Measurements from ENCODE around the gene IRF2. TPM values are rescaled to one million over a fixed set of nuclear protein-coding genes. Genes with fewer than 3 reads are reported as not detected.

IRF2 gene
- total RNA-seq, 4 donors from 2014 or later = 32.3 to 50.1 (median 36.4) TPM

DNA sequence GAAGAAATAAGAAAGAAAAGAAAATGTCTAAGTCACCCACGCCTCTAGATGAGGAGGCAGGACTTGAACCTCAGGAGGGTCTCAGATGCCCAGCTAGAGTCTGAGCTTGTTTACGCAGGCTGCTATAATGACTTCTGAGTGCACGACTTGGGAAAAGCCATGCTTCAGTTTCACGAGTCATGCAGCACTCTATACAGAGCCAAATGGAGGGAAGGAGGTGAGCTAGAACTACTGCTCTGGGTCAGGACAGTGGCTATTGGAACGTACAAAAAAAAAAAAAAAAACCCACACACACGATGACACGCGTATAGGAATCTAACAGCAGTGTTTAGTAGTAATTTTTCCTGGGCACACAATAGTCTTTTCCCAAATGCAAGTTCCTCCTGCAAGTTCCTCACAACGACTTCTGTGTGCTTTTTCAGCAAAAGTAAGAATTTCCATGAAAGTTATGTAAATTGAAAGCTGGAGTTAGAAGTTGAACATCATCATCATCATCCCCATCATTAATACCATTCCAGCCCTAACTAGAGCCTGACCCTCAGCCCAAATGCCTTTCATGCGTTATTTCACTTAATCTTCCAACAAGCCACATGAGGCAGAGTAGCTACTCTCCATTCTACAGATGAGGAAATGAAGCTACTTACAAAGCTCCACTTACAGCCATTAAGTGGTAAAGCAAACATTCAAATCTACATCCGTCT, 36.6 kb downstream of the IRF2 start:
- DNase-seq (ENCODE audit: extremely low spot score) = no peak
- Histone ChIP-seq H3K36me3 (no peaks in the 10 kb centered on the region), H3K27ac (replicated peaks in 1 of 4) (no peak overlapping the region), H3K4me3 (no peak overlapping the region), H3K4me1 (peaks cover 44 to 70% (median 54%) of the 10 kb centered on the region in 4 donors), H3K9me3 (no peaks in the 10 kb centered on the region), H3K27me3 (no peaks in the 10 kb centered on the region)
- intact Hi-C loops (cut with DNase I) = no loop called here
- 62% methylated on average over 11 of the region's 11 CpGs for WGBS
- TF ChIP-seq, protein P1, sequence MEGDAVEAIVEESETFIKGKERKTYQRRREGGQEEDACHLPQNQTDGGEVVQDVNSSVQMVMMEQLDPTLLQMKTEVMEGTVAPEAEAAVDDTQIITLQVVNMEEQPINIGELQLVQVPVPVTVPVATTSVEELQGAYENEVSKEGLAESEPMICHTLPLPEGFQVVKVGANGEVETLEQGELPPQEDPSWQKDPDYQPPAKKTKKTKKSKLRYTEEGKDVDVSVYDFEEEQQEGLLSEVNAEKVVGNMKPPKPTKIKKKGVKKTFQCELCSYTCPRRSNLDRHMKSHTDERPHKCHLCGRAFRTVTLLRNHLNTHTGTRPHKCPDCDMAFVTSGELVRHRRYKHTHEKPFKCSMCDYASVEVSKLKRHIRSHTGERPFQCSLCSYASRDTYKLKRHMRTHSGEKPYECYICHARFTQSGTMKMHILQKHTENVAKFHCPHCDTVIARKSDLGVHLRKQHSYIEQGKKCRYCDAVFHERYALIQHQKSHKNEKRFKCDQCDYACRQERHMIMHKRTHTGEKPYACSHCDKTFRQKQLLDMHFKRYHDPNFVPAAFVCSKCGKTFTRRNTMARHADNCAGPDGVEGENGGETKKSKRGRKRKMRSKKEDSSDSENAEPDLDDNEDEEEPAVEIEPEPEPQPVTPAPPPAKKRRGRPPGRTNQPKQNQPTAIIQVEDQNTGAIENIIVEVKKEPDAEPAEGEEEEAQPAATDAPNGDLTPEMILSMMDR (IDR thresholded peaks at IDR 0.05) = no peak
- TF ChIP-seq EP300 (IDR thresholded peaks at IDR 0.05) = no peak
- no peak for TF ChIP-seq POLR2AphosphoS5 (IDR thresholded peaks at IDR 0.05)

DNA sequence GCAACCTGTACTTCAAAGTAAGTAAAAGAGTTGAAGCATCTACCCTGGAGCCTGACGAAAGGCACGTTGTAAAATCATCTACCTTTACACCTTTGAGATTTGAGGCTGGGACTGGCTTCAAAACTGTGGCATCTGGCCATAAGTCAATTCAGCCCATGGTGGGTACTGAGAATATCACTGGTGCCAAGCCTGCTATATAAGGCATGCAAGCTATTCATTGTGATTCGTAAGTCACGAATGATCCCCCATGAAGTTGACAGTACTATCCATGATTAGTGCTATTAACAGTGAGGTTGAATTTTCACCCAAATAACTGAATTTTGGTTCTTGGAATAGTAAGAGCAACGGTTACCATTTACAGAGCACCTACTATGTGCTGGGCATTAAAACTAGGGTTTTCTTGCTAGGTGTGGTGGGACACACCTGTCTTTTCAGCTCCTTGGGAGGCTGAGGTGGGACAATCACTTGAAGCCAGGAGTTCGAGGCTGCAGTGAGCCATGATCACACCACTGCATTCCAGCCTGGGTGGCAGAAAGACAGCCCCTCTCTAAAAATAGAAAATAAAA, 39.8 kb downstream of the IRF2 start:
- no peak for DNase-seq (ENCODE audit: extremely low spot score)
- H3K36me3 ChIP-seq = no peaks in the 10 kb centered on the region
- no peak overlapping the region for H3K4me3 ChIP-seq
- 91% methylated on average over 6 of the region's 6 CpGs for WGBS
- no peak for TF ChIP-seq POLR2A (IDR thresholded peaks at IDR 0.05; ENCODE audit: low read depth)
- no peak for TF ChIP-seq EP300 (IDR thresholded peaks at IDR 0.05)
- TF ChIP-seq POLR2AphosphoS5 (IDR thresholded peaks at IDR 0.05) = no peak
- TF ChIP-seq, protein P1 (IDR thresholded peaks at IDR 0.05) = no peak
- H3K4me1 ChIP-seq = peaks cover 27 to 66% (median 43%) of the 10 kb centered on the region in 4 donors
- H3K27ac ChIP-seq (replicated peaks in 1 of 4) = no peak overlapping the region
- H3K9me3 ChIP-seq = no peaks in the 10 kb centered on the region
- intact Hi-C loops (cut with DNase I) = no loop called here
- H3K27me3 ChIP-seq = no peaks in the 10 kb centered on the region

DNA sequence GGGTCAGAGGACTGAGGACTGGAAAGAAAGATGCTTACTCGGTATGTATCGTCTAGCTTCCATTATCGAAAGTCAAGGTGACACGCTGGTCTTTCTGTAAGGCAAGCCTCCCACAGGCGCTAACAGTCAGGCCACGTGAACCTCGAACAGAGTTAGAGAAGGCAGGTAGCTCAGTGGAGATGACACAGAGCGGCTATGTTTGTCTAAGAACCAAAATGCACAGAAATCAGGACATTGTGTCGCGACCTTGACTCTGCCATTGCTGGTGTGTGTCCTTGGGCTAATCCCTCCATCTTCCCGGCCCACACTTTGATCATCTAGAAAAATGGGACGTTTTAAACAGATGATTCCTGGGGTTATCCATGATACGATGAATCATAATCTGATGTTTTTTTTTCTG, 40.3 kb downstream of the IRF2 start:
- TF ChIP-seq EP300 (IDR thresholded peaks at IDR 0.05) = no peak
- no peak for TF ChIP-seq POLR2A (IDR thresholded peaks at IDR 0.05; ENCODE audit: low read depth)
- TF ChIP-seq POLR2AphosphoS5 (IDR thresholded peaks at IDR 0.05) = no peak
- TF ChIP-seq, protein P1 (IDR thresholded peaks at IDR 0.05) = no peak
- 94% methylated on average over 13 of the region's 13 CpGs for WGBS
- peaks cover 24 to 63% (median 39%) of the 10 kb centered on the region in 4 donors for H3K4me1 ChIP-seq
- H3K27ac ChIP-seq (replicated peaks in 1 of 4) = no peak overlapping the region
- intact Hi-C loops (cut with DNase I) = no loop called here
- no peaks in the 10 kb centered on the region for H3K9me3 ChIP-seq
- H3K4me3 ChIP-seq = no peak overlapping the region
- no peaks in the 10 kb centered on the region for H3K27me3 ChIP-seq
- DNase-seq (ENCODE audit: extremely low spot score) = no peak
- peaks cover 0 to 2% (median 1%) of the 10 kb centered on the region in 4 donors for H3K36me3 ChIP-seq

DNA sequence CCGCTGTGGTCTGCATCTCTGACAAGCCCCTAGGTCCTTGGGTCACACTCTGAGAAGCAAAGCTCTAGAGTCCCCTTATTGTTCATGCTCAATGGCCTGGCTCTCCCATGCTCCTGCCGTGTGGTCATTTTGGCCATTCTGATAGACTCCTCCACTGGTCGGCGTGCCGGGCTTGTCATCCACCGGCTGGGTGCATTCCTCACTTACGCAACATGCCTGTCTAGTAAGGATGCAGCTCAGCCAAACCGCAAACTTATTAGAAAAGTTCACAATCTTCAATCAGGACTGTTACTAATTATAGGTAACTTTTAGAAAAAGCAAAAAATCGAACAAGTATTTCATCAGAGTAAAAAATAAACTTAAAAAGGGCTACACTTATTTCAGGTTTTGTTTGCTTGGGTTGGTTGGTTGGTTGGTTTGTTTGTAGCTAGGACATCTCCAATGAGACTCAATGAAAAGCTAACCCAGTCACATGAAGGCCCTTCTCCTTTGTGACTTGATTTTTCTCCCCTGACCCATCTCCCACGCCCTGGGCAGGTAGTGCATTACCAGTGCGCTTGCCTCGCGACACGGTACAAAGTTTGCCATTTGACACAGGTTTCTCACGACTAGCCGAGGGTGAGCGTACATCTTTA, 41.0 kb downstream of the IRF2 start:
- Histone ChIP-seq H3K4me1 (peaks cover 22 to 59% (median 34%) of the 10 kb centered on the region in 4 donors), H3K27me3 (no peaks in the 10 kb centered on the region), H3K27ac (replicated peaks in 1 of 4) (no peak overlapping the region), H3K36me3 (peaks cover 1 to 8% (median 8%) of the 10 kb centered on the region in 4 donors), H3K9me3 (no peaks in the 10 kb centered on the region), H3K4me3 (no peak overlapping the region)
- no peak for DNase-seq (ENCODE audit: extremely low spot score)
- intact Hi-C loops (cut with DNase I) = no loop called here
- WGBS = 91% methylated on average over 17 of the region's 17 CpGs
- TF ChIP-seq EP300 (IDR thresholded peaks at IDR 0.05) (no peak), POLR2AphosphoS5 (IDR thresholded peaks at IDR 0.05) (no peak), POLR2A (IDR thresholded peaks at IDR 0.05; ENCODE audit: low read depth) (no peak)
